K562 treated with DMSO at 1 percent for 48 hours (cell line): ENCODE results near the gene SEPTIN1. TPM values are rescaled to one million over a fixed set of nuclear protein-coding genes. Genes with fewer than 3 reads are reported as not detected.

Experiments used
- total RNA-seq: library from RNA; unstranded; fragments of 300-600 nt; gene quantifications from 2 replicates; pipeline ENCODE4 v1.2.3, GENCODE V29; 2022; ENCODE audit warnings: low replicate concordance; ENCODE audit errors: extremely low read depth

Gene SEPTIN1
- total RNA-seq: not detected in 2 replicates

GRCh38 chr16:30382111-30382881 is at the start of gene SEPTIN1:
Gene SEPTIN1 (minus strand): TSS chr16:30382561. CDS start chr16:30382542, 19 bp downstream.

GRCh38 chr16:30429678-30430427 is 47.5 kb upstream of the SEPTIN1 start, which contains the start of gene DCTPP1:
Gene DCTPP1 (minus strand): TSS chr16:30430030. CDS start chr16:30429980, 50 bp downstream.

GRCh38 chr16:30407102-30407803 is 24.9 kb upstream of the SEPTIN1 start, which contains the start of gene ZNF771:
Gene ZNF771 (plus strand): TSS chr16:30407606. CDS start chr16:30408054, 448 bp downstream.

GRCh38 chr16:30395155-30395991 is 13.0 kb upstream of the SEPTIN1 start, which contains the start of gene ZNF48:
Gene ZNF48 (plus strand): TSS chr16:30395420. CDS start chr16:30395795, 375 bp downstream.

GRCh38 chr16:30374538-30374937 is 7.8 kb downstream of the SEPTIN1 start, which contains the start of gene MYL11:
Gene MYL11 (plus strand): TSS chr16:30374802. CDS start chr16:30374858, 56 bp downstream.

GRCh38 chr16:30370456-30371247 is 11.7 kb downstream of the SEPTIN1 start, which contains the start of gene TBC1D10B:
Gene TBC1D10B (minus strand): TSS chr16:30370494. CDS start chr16:30370183, 311 bp downstream.

GRCh38 chr16:30355144-30355953 is 27.0 kb downstream of the SEPTIN1 start, which contains the start of gene CD2BP2:
Gene CD2BP2 (minus strand): TSS chr16:30355308. CDS start chr16:30354681, 627 bp downstream.

Other genes starting within 250 kb of the SEPTIN1 start
- gene CORO1A, start 199.0 kb downstream of the SEPTIN1 start, total RNA-seq: not detected in 2 replicates
- not detected in 2 replicates for gene BOLA2B, start 188.9 kb downstream of the SEPTIN1 start, total RNA-seq
- not detected in 2 replicates for gene SLX1A, start 188.7 kb downstream of the SEPTIN1 start, total RNA-seq
- not detected in 2 replicates for gene SULT1A3, start 183.3 kb downstream of the SEPTIN1 start, total RNA-seq
- not detected in 2 replicates for gene NPIPB13, start 134.1 kb downstream of the SEPTIN1 start, total RNA-seq
- not detected in 2 replicates for gene CD2BP2, start 27.3 kb downstream of the SEPTIN1 start, total RNA-seq
- not detected in 2 replicates for gene TBC1D10B, start 12.1 kb downstream of the SEPTIN1 start, total RNA-seq
- gene MYL11, start 7.8 kb downstream of the SEPTIN1 start, total RNA-seq: not detected in 2 replicates
- not detected in 2 replicates for gene ZNF48, start 12.9 kb upstream of the SEPTIN1 start, total RNA-seq
- gene ZNF771, start 25.0 kb upstream of the SEPTIN1 start, total RNA-seq: not detected in 2 replicates
- gene DCTPP1, start 47.5 kb upstream of the SEPTIN1 start, total RNA-seq: not detected in 2 replicates
- gene SEPHS2, start 63.3 kb upstream of the SEPTIN1 start, total RNA-seq: not detected in 2 replicates
- gene ITGAL, start 90.2 kb upstream of the SEPTIN1 start, total RNA-seq: not detected in 2 replicates
- gene ZNF768, start 144.0 kb upstream of the SEPTIN1 start, total RNA-seq: not detected in 2 replicates
- not detected in 2 replicates for gene ZNF747, start 152.3 kb upstream of the SEPTIN1 start, total RNA-seq
- gene ZNF764, start 175.8 kb upstream of the SEPTIN1 start, total RNA-seq: not detected in 2 replicates
- gene ZNF688, start 189.2 kb upstream of the SEPTIN1 start, total RNA-seq: not detected in 2 replicates
- gene ZNF785, start 203.1 kb upstream of the SEPTIN1 start, total RNA-seq: not detected in 2 replicates
- gene ZNF689, start 227.8 kb upstream of the SEPTIN1 start, total RNA-seq: not detected in 2 replicates